Measurements from ENCODE around the gene SEPHS2.
"Not testable (repeated sequence)": the region's sequence is repeated elsewhere in the genome, so short reads cannot be mapped to it uniquely, and the experiment has no call there.

Gene SEPHS2

GRCh38 chr16:30445408-30446202 is at the start of gene SEPHS2:
Gene SEPHS2, minus strand, starts transcription at chr16:30445874. Its CDS starts 147 bp downstream, at chr16:30445727.
- peak; percentile 97 for DNase-seq

- DNase-seq, result no peak
These were observed 49.0 kb upstream of the SEPHS2 start for GRCh38 chr16:30494709-30495108.

- DNase-seq, result no peak
These were observed 48.3 kb upstream of the SEPHS2 start for GRCh38 chr16:30493941-30494488.

GRCh38 chr16:30491744-30492308 is 46.2 kb upstream of the SEPHS2 start:
- DNase-seq, result peak; percentile 30

GRCh38 chr16:30491229-30491628 is 45.6 kb upstream of the SEPHS2 start:
- DNase-seq, result no peak

GRCh38 chr16:30490210-30490609 is 44.5 kb upstream of the SEPHS2 start:
- no peak for DNase-seq

- DNase-seq, result no peak
These were observed 43.3 kb upstream of the SEPHS2 start for GRCh38 chr16:30488764-30489605.

- DNase-seq, result no peak
These were observed 40.3 kb upstream of the SEPHS2 start for GRCh38 chr16:30485818-30486436.

- no peak for DNase-seq
These were observed 39.2 kb upstream of the SEPHS2 start for GRCh38 chr16:30484887-30485286.

- DNase-seq, result peak; percentile 29
These were observed 36.7 kb upstream of the SEPHS2 start for GRCh38 chr16:30482366-30482765.

GRCh38 chr16:30481381-30481780 is 35.7 kb upstream of the SEPHS2 start:
- DNase-seq, result no peak

GRCh38 chr16:30478766-30479478 is 33.2 kb upstream of the SEPHS2 start:
- no peak for DNase-seq

- not testable (repeated sequence) for DNase-seq
These were observed 32.1 kb upstream of the SEPHS2 start for GRCh38 chr16:30477773-30478172.

- DNase-seq, result no peak
These were observed 31.3 kb upstream of the SEPHS2 start for GRCh38 chr16:30476991-30477390.

- DNase-seq, result no peak
These were observed 29.0 kb upstream of the SEPHS2 start for GRCh38 chr16:30474684-30475083.

- DNase-seq, result no peak
These were observed 28.4 kb upstream of the SEPHS2 start for GRCh38 chr16:30474074-30474452.

- peak; percentile 54 for DNase-seq
These were observed 27.8 kb upstream of the SEPHS2 start for GRCh38 chr16:30473231-30474073.

- DNase-seq, result peak; percentile 91
These were observed 26.8 kb upstream of the SEPHS2 start, which contains the start of gene ITGAL for GRCh38 chr16:30472328-30472942. Gene ITGAL, plus strand, starts transcription at chr16:30472742. Its CDS starts 96 bp downstream, at chr16:30472838.

- no peak for DNase-seq
These were observed 24.9 kb upstream of the SEPHS2 start for GRCh38 chr16:30470632-30470995.

GRCh38 chr16:30470170-30470512 is 24.5 kb upstream of the SEPHS2 start:
- DNase-seq, result no peak

- no peak for DNase-seq
These were observed 18.4 kb upstream of the SEPHS2 start for GRCh38 chr16:30464078-30464477.

Measured in CD4-positive, alpha-beta T cell treated with Interleukin-17A for 1 hour (primary cell).